ENCODE measurements around the gene CTTN. TPM values are rescaled to one million over a fixed set of nuclear protein-coding genes. Genes with fewer than 3 reads are reported as not detected.

CTTN gene
- total and polyA plus RNA-seq, 2 of the 8 experiments (the other 6 are each of a cell fraction or from before 2014, with no cell fraction given): 84.6 to 216 TPM

DNA sequence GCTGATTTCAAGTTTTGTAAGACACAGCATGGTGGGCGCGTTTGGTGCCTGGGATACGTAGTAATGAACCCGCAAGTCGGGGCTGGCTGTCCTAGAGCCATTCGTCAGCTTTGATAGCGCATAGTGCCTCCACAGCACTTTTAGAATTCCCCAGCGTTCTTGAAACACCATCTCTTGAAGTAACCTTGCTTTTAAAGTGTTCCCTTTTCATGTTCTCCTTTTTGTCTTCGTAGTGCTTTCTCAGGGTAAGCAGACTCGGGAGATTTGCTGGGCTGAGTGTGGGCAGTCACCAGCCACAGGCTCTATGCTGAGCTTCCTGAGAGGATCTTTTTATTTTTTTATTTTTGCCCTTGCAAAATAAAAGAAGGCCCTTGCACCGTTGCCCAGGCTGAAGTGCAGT, 39.6 kb upstream of the CTTN start:
- 94% methylated on average over 11 of the region's 11 CpGs; no CpG with 5 or more reads in 1 of the 2 experiments for WGBS, 2 experiments (ENCODE audit: extremely low coverage in 1 of 2, insufficient coverage in 1 of 2, insufficient read length in 1 of 2, insufficient replicate concordance in 2 of 2, low coverage in 1 of 2, low lambda C conversion rate in 2 of 2, missing lambda C conversion rate in 1 of 2)
- no peak for FAIRE-seq

More for the DNA sequence above, 39.6 kb upstream of the CTTN start:
- Histone ChIP-seq H2BK5ac (ENCODE audit: low read depth, low read length) (no peak overlapping the region), H3K4me3 (ENCODE audit: extremely low read depth in 1 of 4, insufficient read depth in 2 of 4, low read depth in 3 of 4, low read length in 4 of 4) (no peak overlapping the region), H4K8ac (ENCODE audit: extremely low read depth, insufficient read depth, low read length) (no peak overlapping the region), H3K27ac (ENCODE audit: low read depth, low read length) (no peak overlapping the region), H3K9me3 (ENCODE audit: insufficient read depth in 2 of 2, low read depth in 1 of 2, low read length in 1 of 2) (no peaks in the 10 kb centered on the region), H3K4me2 (ENCODE audit: insufficient read depth in 1 of 2, low read depth in 2 of 2, low read length in 2 of 2) (no peak overlapping the region), H2BK20ac (ENCODE audit: low read length) (no peak overlapping the region), H4K20me1 (replicated peaks in 1 of 2; ENCODE audit: control insufficient read depth in 1 of 2, insufficient read depth in 2 of 2, low read length in 2 of 2) (peaks cover 2 to 7% of the 10 kb centered on the region in 2 experiments), H2BK12ac (ENCODE audit: low read depth, low read length) (no peak overlapping the region), H4K5ac (ENCODE audit: insufficient read length, low read depth, low read length) (no peak overlapping the region), H3K36me3 (ENCODE audit: control insufficient read depth in 2 of 4, insufficient read depth in 4 of 4, low read length in 3 of 4) (peaks cover 40 to 90% (median 56%) of the 10 kb centered on the region in 4 experiments), H3K4me1 (replicated peaks in 1 of 4; ENCODE audit: control insufficient read depth in 3 of 4, insufficient read depth in 4 of 4, low read length in 3 of 4) (no peaks in the 10 kb centered on the region), H2BK120ac (replicated peaks; ENCODE audit: low read depth, low read length) (no peak overlapping the region), H3K9ac (replicated peaks in 1 of 4; ENCODE audit: extremely low read depth in 1 of 4, low read depth in 3 of 4, low read length in 3 of 4) (no peak overlapping the region), H3K23ac (ENCODE audit: insufficient read length) (no peak overlapping the region), H2AFZ (ENCODE audit: low read length) (no peak overlapping the region), H4K91ac (replicated peaks; ENCODE audit: insufficient read length, low read length) (no peak overlapping the region), H3K27me3 (replicated peaks in 1 of 4; ENCODE audit: control insufficient read depth in 3 of 4, extremely low read depth in 1 of 4, insufficient read depth in 3 of 4, low read length in 3 of 4) (no peaks in the 10 kb centered on the region), H3K79me2 (ENCODE audit: control insufficient read depth in 1 of 2, insufficient read depth in 2 of 2, low read length in 2 of 2) (no peaks in the 10 kb centered on the region), H3K79me1 (ENCODE audit: low read depth, low read length) (no peaks in the 10 kb centered on the region), H3K23me2 (ENCODE audit: low read depth, low read length) (no peaks in the 10 kb centered on the region), H3K18ac (ENCODE audit: extremely low read depth, low read length) (no peak overlapping the region), H3K56ac (replicated peaks; ENCODE audit: insufficient read length, low read depth, low read length) (no peak overlapping the region), H3K14ac (ENCODE audit: insufficient read length) (no peak overlapping the region), H3K4ac (replicated peaks; ENCODE audit: insufficient read length, low read depth, low read length) (no peak overlapping the region), H2BK15ac (ENCODE audit: low read length) (no peak overlapping the region), H2AK5ac (ENCODE audit: low read depth, low read length) (no peak overlapping the region)
- POLR2A ChIA-PET (ENCODE audit: partially characterized antibody): no interaction called here
- CTCF ChIA-PET (ENCODE audit: partially characterized antibody): interaction anchor here (0.6 to 1.5 kb wide), 3 partner anchors 40 to 130 kb away, joined by 3 read pairs; no protein-coding TSS in a partner anchor
- DNase-seq (ENCODE audit: low read depth in 1 of 2, low spot score in 2 of 2): peak in 1 of 2 experiments; percentile 24
- TF ChIP-seq RBBP5 (IDR thresholded peaks at IDR 0.05; ENCODE audit: borderline replicate concordance, low read depth, low read length) (no peak), RNF2 (IDR thresholded peaks at IDR 0.05; ENCODE audit: borderline replicate concordance, low read depth, low read length, missing control alignments, poor library complexity, severe bottlenecking) (no peak), BCL11A (IDR thresholded peaks at IDR 0.05; ENCODE audit: low read depth in 2 of 2, low read length in 2 of 2) (no peak), NRF1 (IDR thresholded peaks at IDR 0.05; ENCODE audit: low read depth, low read length) (no peak), SIX5 (IDR thresholded peaks at IDR 0.05; ENCODE audit: low read depth, low read length) (no peak), SP1 (IDR thresholded peaks at IDR 0.05; ENCODE audit: low read depth, low read length) (no peak), MAFK (IDR thresholded peaks at IDR 0.05; ENCODE audit: low read depth, low read length) (no peak), TAF1 (IDR thresholded peaks at IDR 0.05; ENCODE audit: low read depth, low read length) (no peak), CEBPB (IDR thresholded peaks at IDR 0.05; ENCODE audit: low read depth, low read length) (no peak)

Data from H1 (cell line).